ENCODE results near the gene RAB3GAP2.
"Not testable (repeated sequence)": the region's sequence is repeated elsewhere in the genome, so short reads cannot be mapped to it uniquely, and the experiment has no call there.

The RAB3GAP2 gene

DNA sequence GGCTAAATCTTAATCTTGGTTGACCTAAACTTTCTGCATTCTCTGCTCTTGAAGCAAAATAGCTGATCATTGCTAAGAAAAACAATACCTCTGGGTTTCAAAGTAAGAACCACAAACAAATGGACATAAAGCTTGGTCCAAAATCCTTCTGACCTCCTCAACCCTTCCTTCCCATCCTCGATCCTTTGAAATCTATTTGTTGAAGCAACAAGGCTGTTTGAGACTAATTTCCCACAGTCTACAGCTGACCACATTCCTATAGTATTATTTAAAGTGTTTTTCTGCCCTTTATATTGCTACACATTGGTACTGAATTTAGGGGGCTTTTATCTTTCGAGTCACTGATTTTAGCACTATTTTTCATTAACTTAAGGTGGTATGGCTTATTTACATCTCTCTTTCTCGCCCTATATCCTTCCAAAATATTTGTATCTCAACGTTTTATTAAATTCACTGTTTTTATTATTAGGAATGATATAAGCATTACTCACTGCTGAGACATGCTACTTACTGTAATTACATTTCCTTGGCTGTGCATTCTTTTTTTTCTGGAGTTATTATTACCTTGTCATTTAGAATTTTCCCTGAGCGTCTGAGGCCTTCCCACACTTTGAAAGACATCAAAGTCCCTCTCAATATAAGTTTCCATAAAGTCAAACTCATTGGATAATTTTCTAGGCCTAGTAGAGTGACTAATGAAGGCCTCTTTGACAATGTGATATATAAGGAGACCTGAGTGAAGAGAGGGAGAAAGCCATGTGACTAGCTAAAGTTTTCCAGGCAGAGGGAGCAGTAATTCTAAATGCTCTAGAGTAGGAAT lies 73.9 kb downstream of the RAB3GAP2 start:
- no peak for DNase-seq (ENCODE audit: low read depth)

DNA sequence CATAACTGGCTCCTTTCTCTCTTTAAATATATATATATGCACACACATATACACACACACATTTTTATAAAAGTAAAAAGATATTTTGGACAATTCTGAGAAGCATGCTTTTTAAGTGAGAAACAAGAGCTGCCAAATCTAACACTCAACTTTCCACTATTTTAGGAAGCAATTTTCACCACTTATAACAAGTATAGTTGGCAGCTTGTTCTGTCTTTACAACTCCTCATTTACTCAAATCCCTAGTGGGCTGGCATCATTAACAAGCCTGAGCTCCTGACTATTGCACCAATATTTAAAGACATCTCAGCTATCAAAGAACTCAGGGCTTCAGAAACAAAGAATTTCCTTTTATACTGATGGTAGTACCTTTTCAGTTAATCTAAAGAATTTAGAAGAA lies 76.6 kb downstream of the RAB3GAP2 start:
- no peak for DNase-seq (ENCODE audit: low read depth)

- no peak for DNase-seq (ENCODE audit: low read depth)
Observed at GRCh38 chr1:220189750-220190347, 82.4 kb downstream of the RAB3GAP2 start.

DNA sequence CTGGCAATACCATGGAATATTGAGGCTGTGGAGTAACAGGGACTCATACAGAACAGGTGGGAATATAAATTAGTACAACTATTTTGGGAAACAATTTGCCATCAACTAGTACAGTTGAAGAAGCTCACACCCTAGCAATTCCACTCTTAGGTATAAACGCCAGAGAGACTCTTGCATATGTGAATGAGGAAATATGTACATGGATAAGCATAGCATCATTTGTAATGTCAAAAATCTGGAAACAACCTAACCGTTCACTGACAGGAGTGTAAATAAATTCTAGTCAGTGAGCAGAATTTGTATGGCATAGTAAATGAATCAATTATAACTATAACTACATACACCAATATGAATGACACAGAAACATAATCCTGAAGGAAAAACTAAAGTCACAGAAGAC lies 83.7 kb downstream of the RAB3GAP2 start:
- DNase-seq (ENCODE audit: low read depth), result no peak

DNA sequence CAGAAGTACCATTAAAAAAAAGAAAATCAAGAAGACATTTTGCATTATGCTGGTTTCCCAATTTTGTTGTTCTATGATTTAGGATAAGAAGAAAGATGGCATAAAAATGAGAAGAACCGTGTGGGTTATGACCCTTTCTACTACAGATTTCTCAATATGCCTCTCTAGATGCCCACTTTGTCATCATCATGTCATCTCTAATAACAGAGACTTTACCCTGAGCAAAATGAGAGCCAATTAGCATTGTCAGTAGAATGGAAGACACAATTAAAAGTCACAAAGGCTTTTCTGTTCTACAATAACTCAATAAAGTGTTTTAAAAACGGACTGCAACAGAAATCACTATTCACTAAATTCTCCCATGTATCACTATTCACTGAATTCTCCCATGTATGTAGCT lies 85.5 kb downstream of the RAB3GAP2 start:
- no peak for DNase-seq (ENCODE audit: low read depth)

GRCh38 chr1:220184506-220184905 lies 87.7 kb downstream of the RAB3GAP2 start:
- DNase-seq (ENCODE audit: low read depth), result no peak

- no peak for DNase-seq (ENCODE audit: low read depth)
Observed at GRCh38 chr1:220182656-220183055, 89.6 kb downstream of the RAB3GAP2 start.

DNA sequence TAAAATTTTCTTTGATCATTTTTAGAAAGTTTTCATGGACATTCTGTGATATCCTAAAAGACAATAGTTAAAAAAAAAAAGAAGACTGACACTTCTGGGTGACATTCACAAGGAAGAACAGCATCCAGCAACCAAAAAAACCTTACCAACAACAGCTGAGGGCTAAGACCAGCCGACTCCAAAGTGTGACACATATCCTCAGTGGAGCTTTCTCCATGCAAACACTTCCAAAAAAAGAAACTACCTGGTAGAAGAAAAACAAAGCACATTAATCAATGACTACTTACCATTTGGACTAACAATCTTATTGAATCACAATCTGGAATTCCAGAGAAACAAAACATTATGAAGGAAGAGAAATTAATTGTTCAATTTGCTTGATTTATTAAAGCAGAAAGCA lies 90.1 kb downstream of the RAB3GAP2 start:
- no peak for DNase-seq (ENCODE audit: low read depth)

DNA sequence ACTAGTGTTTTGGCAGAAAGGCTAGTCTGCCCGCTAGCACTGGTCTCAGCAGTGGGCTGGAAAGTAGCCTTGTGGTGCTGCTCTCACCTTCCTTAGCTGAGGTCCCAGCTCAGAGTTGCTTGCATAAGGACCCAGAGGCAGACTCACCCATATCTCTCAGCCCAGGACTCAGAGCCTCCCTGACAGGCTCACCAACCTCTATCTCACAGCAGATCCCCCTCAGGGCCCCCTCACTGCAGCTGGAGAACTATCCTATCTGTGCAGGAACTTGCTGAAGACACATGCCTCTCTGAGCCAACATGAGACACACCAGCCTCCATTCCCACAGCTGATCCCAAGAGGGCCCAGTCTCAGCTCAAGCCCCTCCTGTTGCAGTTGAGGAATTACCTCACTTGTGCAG lies 95.7 kb downstream of the RAB3GAP2 start:
- no peak for DNase-seq (ENCODE audit: low read depth)

GRCh38 chr1:220170836-220171526 lies 101.3 kb downstream of the RAB3GAP2 start:
- no peak for DNase-seq (ENCODE audit: low read depth)

DNA sequence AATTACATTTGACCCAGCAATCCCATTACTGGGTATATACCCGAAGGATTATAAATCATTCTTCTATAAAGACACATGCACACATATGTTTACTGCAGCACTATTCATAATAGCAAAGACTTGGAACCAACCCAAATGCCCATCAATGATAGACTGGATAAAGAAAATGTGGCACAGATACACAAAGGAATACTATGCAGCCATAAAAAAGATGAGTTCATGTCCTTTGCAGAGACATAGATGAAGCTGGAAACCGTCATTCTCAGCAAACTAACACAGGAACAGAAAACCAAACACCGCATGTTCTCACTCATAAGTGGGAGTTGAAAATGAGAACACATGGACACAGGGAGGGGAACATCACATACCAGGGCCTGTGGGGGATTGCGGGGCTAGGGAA lies 102.4 kb downstream of the RAB3GAP2 start:
- not testable (repeated sequence) for DNase-seq (ENCODE audit: low read depth)

DNA sequence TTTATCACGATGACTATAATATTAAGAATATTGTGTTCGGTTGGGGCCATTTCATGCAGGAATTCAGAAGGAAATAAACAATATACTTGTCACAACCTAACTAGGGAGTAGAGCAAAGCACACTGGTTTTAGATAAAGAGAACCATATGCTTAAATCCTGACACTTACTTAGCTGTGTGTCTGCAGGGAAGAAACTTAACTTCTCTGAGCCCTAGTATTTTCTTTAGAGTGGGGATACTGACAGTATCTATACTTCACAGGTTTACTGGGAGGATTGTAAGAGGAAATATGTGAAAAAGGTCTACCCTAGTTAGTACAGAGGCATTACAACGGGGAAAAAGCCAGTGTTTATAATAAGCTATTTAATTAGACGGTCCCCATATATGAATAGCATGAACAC lies 105.4 kb downstream of the RAB3GAP2 start:
- DNase-seq (ENCODE audit: low read depth), result no peak

DNA sequence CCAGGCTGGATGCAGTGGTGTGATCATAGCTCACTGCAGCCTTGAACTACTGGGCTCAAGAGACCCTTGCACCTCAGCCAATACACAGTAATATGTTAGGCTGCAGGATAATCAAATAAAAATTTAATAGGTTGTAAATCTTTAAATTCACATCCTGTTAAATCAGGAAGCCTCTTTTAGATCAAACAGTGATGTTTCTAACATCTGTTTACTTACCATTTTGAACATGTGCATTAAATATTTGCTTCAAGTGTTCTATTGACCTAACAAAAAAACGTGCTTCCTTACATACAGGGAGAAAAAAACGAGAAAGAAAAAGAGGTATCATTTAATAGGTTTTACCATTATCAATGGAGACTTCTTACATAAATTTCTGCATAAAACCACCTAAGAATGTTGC lies 107.7 kb downstream of the RAB3GAP2 start:
- no peak for DNase-seq (ENCODE audit: low read depth)

DNA sequence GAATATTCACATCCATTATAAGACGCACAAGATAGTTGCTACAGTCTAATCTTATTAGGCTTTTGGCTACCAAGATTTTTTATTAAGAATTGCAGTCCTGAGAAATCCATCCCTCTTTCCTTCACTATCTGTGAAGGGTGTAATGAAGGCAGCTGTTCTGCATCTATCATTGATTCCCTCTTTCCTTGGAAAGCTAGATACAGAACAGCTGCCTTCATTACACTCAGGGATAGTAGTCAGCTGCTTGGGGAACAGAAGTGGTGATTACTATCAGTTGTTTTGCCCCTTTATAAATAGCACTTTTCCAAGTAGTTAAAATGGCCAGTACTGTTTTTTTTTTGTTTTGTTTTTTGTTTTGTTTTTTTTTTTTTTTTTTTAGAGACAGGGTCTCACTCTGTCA lies 108.1 kb downstream of the RAB3GAP2 start:
- DNase-seq (ENCODE audit: low read depth), result no peak

- no peak for DNase-seq (ENCODE audit: low read depth)
Observed at GRCh38 chr1:220160027-220160426, 112.2 kb downstream of the RAB3GAP2 start.

GRCh38 chr1:220159041-220159440 lies 113.2 kb downstream of the RAB3GAP2 start:
- no peak for DNase-seq (ENCODE audit: low read depth)

- not testable (repeated sequence) for DNase-seq (ENCODE audit: low read depth)
Observed at GRCh38 chr1:220158530-220158929, 113.7 kb downstream of the RAB3GAP2 start.

DNA sequence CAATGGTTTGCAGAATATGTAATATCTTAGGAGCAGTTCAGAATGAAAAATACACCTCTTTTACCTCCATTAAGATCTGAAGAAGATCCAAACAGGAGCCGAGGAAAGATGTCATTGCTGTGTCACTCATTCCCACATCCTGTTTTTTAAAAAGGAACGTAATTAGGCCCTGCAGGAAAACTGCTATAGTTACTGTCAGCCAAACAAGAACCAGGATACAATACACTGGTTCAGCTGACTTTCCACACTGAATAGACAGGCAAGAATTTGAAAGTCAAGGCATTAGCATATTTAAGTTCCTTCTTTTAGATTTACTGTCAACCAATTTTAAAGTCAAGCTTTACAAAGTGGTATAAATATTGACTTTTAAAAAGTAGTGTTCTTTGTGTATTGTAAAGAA lies 114.5 kb downstream of the RAB3GAP2 start:
- no peak for DNase-seq (ENCODE audit: low read depth)

- no peak for DNase-seq (ENCODE audit: low read depth)
Observed at GRCh38 chr1:220156620-220157146, 115.6 kb downstream of the RAB3GAP2 start.

GRCh38 chr1:220153147-220153546 lies 119.1 kb downstream of the RAB3GAP2 start:
- DNase-seq (ENCODE audit: low read depth), result no peak

DNA sequence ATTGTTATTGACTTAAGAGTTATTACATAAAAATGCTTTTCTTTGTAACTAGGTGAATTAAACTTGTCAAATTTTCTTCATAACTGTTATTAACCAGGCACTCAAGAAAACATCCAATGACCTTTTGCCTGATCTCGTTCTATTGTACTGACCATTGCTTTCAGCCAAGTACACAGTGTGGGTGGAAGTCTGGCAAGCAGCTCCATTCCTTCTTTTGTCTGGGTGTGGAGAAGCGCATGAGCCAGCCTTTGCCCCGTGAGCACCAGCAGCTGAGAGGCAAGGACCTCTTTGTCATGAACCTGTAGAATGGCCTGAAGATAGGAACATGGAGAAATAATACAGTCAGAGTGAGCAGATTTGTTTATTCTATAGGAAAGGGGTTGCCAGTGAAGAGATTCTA lies 120.8 kb downstream of the RAB3GAP2 start:
- no peak for DNase-seq (ENCODE audit: low read depth)

GRCh38 chr1:220149742-220150141 lies 122.5 kb downstream of the RAB3GAP2 start:
- no peak for DNase-seq (ENCODE audit: low read depth)

DNA sequence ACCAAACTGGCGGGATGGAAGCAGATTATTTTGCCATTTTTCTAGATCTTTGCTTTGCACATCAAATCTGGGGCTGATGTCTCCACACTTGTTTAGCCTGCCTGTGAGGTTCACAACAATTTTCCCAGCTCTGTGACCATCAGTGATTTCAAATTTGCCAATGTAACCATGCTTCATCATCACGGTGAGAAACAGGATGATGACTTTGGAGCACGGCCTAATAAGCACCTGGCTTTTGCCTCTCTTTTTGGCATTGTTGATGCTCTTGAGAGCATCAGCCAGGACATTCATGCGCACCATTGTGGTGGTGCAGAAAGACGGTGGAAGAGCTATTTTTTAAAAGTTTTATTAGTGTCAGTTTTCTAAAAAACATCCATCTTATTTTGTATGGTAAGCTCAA lies 128.2 kb downstream of the RAB3GAP2 start:
- no peak for DNase-seq (ENCODE audit: low read depth)

Measured in T follicular helper cell (primary cell).